C4-2B (cell line): ENCODE data around the gene TPD52L2.
"Not testable (repeated sequence)": the region's sequence is repeated elsewhere in the genome, so short reads cannot be mapped to it uniquely, and the experiment has no call there.

ENCODE experiments used
- H3K27ac ChIP-seq: fragments of 450-650 bp; 2 replicates; pipeline ENCODE4 v1.5.1; 2017
- CTCF ChIP-seq: fragments of 450-650 bp; conservative IDR thresholded peaks from 2 replicates; pipeline ENCODE4 v1.5.1; 2017; ENCODE audit warnings: mild to moderate bottlenecking
- ZFX ChIP-seq: fragments of 450-650 bp; IDR thresholded peaks from 2 replicates; pipeline ENCODE4 v1.6.1; 2017

Gene TPD52L2

GRCh38 chr20:63844511-63844991 is 20.5 kb upstream of the TPD52L2 start:
- no peak for TF ChIP-seq ZFX
- no peak for TF ChIP-seq CTCF
- no peak overlapping the region for H3K27ac ChIP-seq

GRCh38 chr20:63846128-63846771 is 18.8 kb upstream of the TPD52L2 start:
- TF ChIP-seq ZFX, result no peak
- TF ChIP-seq CTCF, result no peak
- no peak overlapping the region for H3K27ac ChIP-seq

- H3K27ac ChIP-seq, result no peak overlapping the region
- TF ChIP-seq CTCF (no peak), ZFX (no peak)
Observed at GRCh38 chr20:63846888-63847236, 18.2 kb upstream of the TPD52L2 start.

GRCh38 chr20:63847237-63848002 is 17.6 kb upstream of the TPD52L2 start:
- TF ChIP-seq ZFX (no peak), CTCF (no peak)
- H3K27ac ChIP-seq, result no peak overlapping the region

GRCh38 chr20:63848003-63848911 is 16.8 kb upstream of the TPD52L2 start:
- no peak for TF ChIP-seq CTCF
- H3K27ac ChIP-seq, result no peak overlapping the region

GRCh38 chr20:63850689-63851547 is 14.2 kb upstream of the TPD52L2 start:
- TF ChIP-seq ZFX (no peak), CTCF (no peak)
- no peak overlapping the region for H3K27ac ChIP-seq

- H3K27ac ChIP-seq, result not testable (repeated sequence)
Observed at GRCh38 chr20:63851548-63851943, 13.5 kb upstream of the TPD52L2 start.

- not testable (repeated sequence) for H3K27ac ChIP-seq
Observed at GRCh38 chr20:63853733-63854068, 11.4 kb upstream of the TPD52L2 start.
